Measurements from ENCODE around the gene CD9.

GRCh38 chr12:6233121-6233971 is 33.1 kb downstream of the CD9 start:
- TF ChIP-seq, protein P1, sequence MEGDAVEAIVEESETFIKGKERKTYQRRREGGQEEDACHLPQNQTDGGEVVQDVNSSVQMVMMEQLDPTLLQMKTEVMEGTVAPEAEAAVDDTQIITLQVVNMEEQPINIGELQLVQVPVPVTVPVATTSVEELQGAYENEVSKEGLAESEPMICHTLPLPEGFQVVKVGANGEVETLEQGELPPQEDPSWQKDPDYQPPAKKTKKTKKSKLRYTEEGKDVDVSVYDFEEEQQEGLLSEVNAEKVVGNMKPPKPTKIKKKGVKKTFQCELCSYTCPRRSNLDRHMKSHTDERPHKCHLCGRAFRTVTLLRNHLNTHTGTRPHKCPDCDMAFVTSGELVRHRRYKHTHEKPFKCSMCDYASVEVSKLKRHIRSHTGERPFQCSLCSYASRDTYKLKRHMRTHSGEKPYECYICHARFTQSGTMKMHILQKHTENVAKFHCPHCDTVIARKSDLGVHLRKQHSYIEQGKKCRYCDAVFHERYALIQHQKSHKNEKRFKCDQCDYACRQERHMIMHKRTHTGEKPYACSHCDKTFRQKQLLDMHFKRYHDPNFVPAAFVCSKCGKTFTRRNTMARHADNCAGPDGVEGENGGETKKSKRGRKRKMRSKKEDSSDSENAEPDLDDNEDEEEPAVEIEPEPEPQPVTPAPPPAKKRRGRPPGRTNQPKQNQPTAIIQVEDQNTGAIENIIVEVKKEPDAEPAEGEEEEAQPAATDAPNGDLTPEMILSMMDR (IDR thresholded peaks at IDR 0.05) = peak in 1 of 3 experiments; percentile 38
- TF ChIP-seq POLR2A (IDR thresholded peaks at IDR 0.05; ENCODE audit: low read depth) = no peak

Data from esophagus muscularis mucosa (tissue), 3 donors.